Peyer's patch (tissue), 4 donors: Measurements from ENCODE around the gene EPHB1. TPM values are rescaled to one million over a fixed set of nuclear protein-coding genes. Genes with fewer than 3 reads are reported as not detected.

Source experiments
- DNase-seq, 3 donors: peaks; one replicate each; pipeline ENCODE4 v3.0.0-alpha.2; 2017 to 2019
- H3K27ac ChIP-seq, 4 donors: fragments of 200-600 bp; sonication (generic); one replicate each; pipeline ENCODE4 v1.5.1; 2016 to 2019
- H3K27me3 ChIP-seq, 2 donors: fragments of 200-600 bp; sonication (generic); one replicate each; pipeline ENCODE4 v1.5.1; 2019
- H3K36me3 ChIP-seq, 3 donors: fragments of 200-600 bp; sonication (generic); one replicate each; pipeline ENCODE4 v1.5.1; 2016 to 2019
- H3K4me1 ChIP-seq, 4 donors: fragments of 200-600 bp; sonication (generic); one replicate each; pipeline ENCODE4 v1.5.1; 2016 to 2019
- H3K4me3 ChIP-seq, 4 donors: fragments of 200-600 bp; sonication (generic); 1 replicate in 3 of 4; 2 replicates in 1 of 4; pipeline ENCODE4 v1.5.1; 2016 to 2019; ENCODE audit warnings: mild to moderate bottlenecking in 1 of 4
- H3K9me3 ChIP-seq, 4 donors: fragments of 200-600 bp; sonication (generic); one replicate each; pipeline ENCODE4 v1.5.1; 2016 to 2019; ENCODE audit warnings: mild to moderate bottlenecking in 1 of 4
- POLR2A ChIP-seq, 2 donors: fragments of 450-650 bp; IDR thresholded peaks; one replicate each; pipeline ENCODE4 v1.5.1; 2017; ENCODE audit warnings: antibody characterized with exemption in 2 of 2, mild to moderate bottlenecking in 2 of 2, moderate library complexity in 2 of 2
- total RNA-seq, 4 donors: library from RNA; depleted of rRNA; stranded (reverse); fragments of >200 nt; gene quantifications; one replicate each; pipeline ENCODE4 v1.1.0, GENCODE V29; 2016
- TF ChIP-seq, protein P1 (sequence below), 6 experiments: fragments of 450-650 bp in 4 of 6; fragments of 200-600 bp in 2 of 6; sonication (generic) in 1 of 6; IDR thresholded peaks; one replicate each; pipeline ENCODE4 v1.5.1; 2017 to 2019; ENCODE audit warnings: antibody characterized with exemption in 6 of 6, mild to moderate bottlenecking in 3 of 6, moderate library complexity in 1 of 6

Gene EPHB1
- total RNA-seq, 4 donors from 2014 or later = 0.18 to 3.2 (median 0.68) TPM

DNA sequence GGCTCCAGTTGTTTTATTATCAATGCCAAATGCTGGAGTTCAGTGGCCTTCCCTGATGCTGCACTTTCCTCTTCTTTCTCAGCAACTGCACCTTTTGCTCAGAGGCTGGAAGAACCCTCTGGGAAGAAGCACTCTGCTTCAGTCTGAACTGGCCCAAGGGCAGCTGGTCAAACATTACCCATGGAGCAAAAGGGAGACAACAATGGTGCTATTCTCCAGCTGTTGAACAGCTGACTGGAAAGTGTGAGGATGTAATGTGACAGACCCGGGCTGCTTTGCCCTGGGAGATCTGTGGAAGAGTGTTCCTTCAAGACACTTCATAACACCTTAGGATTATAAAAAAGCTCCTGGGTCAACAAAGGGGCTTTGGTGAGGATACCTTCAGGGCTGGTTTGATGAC lies 84.9 kb downstream of the EPHB1 start:
- no peaks in the 10 kb centered on the region for H3K27me3 ChIP-seq
- no peak overlapping the region for H3K4me3 ChIP-seq
- no peaks in the 10 kb centered on the region for H3K36me3 ChIP-seq
- H3K9me3 ChIP-seq = no peaks in the 10 kb centered on the region
- TF ChIP-seq POLR2A (IDR thresholded peaks at IDR 0.05) = no peak
- TF ChIP-seq, protein P1, sequence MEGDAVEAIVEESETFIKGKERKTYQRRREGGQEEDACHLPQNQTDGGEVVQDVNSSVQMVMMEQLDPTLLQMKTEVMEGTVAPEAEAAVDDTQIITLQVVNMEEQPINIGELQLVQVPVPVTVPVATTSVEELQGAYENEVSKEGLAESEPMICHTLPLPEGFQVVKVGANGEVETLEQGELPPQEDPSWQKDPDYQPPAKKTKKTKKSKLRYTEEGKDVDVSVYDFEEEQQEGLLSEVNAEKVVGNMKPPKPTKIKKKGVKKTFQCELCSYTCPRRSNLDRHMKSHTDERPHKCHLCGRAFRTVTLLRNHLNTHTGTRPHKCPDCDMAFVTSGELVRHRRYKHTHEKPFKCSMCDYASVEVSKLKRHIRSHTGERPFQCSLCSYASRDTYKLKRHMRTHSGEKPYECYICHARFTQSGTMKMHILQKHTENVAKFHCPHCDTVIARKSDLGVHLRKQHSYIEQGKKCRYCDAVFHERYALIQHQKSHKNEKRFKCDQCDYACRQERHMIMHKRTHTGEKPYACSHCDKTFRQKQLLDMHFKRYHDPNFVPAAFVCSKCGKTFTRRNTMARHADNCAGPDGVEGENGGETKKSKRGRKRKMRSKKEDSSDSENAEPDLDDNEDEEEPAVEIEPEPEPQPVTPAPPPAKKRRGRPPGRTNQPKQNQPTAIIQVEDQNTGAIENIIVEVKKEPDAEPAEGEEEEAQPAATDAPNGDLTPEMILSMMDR (IDR thresholded peaks at IDR 0.05) = no peak
- no peak for DNase-seq
- H3K27ac ChIP-seq = no peak overlapping the region
- no peaks in the 10 kb centered on the region for H3K4me1 ChIP-seq

DNA sequence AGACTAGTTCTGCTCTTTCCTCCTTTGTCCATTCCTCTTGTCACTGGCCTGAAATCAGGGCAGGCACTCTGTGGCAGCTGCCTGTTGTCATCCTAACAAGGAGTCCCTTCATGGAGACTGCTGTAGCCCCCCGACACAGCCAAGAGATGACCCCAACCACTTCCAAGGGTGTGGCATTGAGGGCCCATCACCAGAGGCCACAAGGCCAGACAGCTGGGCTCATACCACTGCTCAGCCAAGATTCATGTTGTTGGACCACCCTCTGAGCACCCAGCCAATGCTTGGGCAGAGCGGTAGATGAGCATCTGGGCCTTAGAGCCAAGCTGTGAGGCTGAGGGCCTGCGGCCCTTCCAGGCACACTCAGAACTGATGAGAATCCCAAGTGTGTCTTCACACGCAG lies 85.4 kb downstream of the EPHB1 start:
- H3K9me3 ChIP-seq = no peaks in the 10 kb centered on the region
- H3K4me1 ChIP-seq = no peaks in the 10 kb centered on the region
- no peak overlapping the region for H3K27ac ChIP-seq
- no peaks in the 10 kb centered on the region for H3K27me3 ChIP-seq
- TF ChIP-seq, protein P1 (IDR thresholded peaks at IDR 0.05) = no peak
- DNase-seq = no peak
- no peaks in the 10 kb centered on the region for H3K36me3 ChIP-seq
- H3K4me3 ChIP-seq = no peak overlapping the region

DNA sequence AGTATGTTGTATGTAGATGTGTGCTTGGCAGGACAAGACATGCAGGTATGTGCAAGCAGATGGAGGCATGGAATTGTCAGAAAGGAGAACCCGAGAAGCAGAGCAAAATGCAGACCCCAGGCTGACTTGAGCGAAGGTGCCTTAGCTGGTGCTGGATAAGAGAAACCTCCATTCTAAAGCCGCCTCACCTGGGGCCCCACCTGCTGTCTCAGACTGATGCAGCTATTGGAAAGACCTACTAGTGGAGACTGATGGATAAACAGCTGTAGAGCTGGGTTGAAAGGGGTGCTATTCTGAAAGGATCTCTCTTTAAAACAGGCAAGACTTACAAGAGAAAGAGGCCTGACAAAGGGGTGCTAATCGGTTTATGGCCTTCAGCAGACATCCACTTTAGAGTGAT lies 86.2 kb downstream of the EPHB1 start:
- TF ChIP-seq, protein P1 (IDR thresholded peaks at IDR 0.05) = no peak
- no peaks in the 10 kb centered on the region for H3K36me3 ChIP-seq
- no peaks in the 10 kb centered on the region for H3K27me3 ChIP-seq
- no peak for DNase-seq
- H3K27ac ChIP-seq = no peak overlapping the region
- H3K9me3 ChIP-seq = no peaks in the 10 kb centered on the region
- H3K4me1 ChIP-seq = no peaks in the 10 kb centered on the region
- H3K4me3 ChIP-seq = no peak overlapping the region

DNA sequence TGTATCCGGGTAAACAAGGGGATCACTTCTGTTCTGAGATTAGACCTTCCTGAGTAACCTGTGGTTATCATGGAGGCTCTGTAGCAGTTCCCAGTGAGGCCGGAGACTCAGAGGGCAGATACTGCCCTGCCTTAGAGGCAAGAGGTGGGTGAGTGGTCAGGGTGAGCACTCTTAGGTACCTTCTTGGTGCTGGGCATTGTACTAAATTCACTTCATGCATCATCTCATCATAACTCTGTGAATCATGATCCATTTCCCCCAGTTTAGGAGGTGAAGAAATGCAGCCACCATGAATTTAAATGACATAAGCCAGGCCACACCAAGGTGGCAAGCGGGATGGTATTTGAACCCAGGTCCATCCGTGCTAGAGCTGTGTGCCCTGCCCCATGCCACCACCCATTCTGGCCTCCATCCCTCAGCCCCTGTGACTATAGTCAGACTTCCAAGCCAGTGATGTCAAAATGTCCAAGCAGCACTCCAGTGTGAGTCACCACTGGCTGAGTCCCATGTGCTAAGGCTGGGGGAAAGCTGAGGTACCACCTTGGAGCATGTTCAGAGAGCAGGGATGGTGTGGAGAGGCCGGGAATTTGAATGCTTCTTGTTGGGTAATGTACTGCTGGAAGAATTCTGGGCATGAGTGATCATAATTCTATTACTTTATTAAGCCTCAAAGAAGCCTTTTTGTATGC lies 88.8 kb downstream of the EPHB1 start:
- DNase-seq = no peak
- Histone ChIP-seq H3K9me3 (no peaks in the 10 kb centered on the region), H3K4me1 (no peaks in the 10 kb centered on the region), H3K27me3 (no peaks in the 10 kb centered on the region), H3K4me3 (no peak overlapping the region), H3K27ac (no peak overlapping the region), H3K36me3 (no peaks in the 10 kb centered on the region)
- TF ChIP-seq POLR2A (IDR thresholded peaks at IDR 0.05) = no peak
- TF ChIP-seq, protein P1 (IDR thresholded peaks at IDR 0.05) = no peak

DNA sequence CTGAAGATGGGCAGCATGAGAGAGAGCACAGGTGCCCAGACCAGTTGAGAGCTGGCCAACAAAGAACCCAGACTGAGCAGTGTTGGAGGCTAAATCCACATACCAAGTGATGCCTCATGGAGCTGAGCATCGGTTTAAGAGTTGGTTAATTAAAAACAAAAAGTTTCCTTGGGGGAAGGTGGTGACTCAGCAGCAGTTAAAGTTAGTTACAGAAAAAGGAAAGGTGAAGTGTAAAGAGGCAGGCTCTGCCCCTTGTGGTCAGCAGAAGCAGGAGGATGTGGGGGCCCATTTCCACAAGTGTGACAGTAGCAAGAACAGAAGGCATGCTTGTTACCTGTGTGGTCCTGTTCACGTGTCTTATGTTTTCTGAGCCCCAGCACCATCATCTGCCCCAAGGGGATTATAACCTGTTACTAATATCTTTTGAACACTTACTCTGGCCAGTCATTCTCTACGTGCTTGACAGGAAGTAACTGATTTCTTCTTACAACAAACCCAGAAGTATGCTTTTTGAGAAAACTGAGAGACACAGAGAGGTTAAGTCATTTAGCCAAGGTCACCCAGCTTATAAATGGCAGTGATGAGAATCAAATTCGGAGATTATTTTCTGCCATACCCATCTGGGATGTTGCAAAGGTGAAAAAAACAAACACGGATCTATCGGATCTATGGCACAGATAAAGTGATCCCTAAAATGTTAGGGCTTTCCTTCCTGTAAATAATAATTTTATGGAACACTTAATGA lies 91.0 kb downstream of the EPHB1 start:
- H3K4me3 ChIP-seq = no peak overlapping the region

More for the DNA sequence above, 91.0 kb downstream of the EPHB1 start:
- Histone ChIP-seq H3K27me3 (no peaks in the 10 kb centered on the region), H3K4me1 (no peaks in the 10 kb centered on the region), H3K9me3 (no peaks in the 10 kb centered on the region), H3K27ac (no peak overlapping the region), H3K36me3 (no peaks in the 10 kb centered on the region)
- no peak for DNase-seq
- no peak for TF ChIP-seq POLR2A (IDR thresholded peaks at IDR 0.05)
- TF ChIP-seq, protein P1 (IDR thresholded peaks at IDR 0.05) = no peak
